Heart right ventricle (tissue), 16 donors: ENCODE measurements around the gene HDGFL1. TPM values are rescaled to one million over a fixed set of nuclear protein-coding genes. Genes with fewer than 3 reads are reported as not detected.

ENCODE experiments used
- ATAC-seq, 8 donors: fragments of 200-7000 bp; cut with Tn5 transposase; one replicate each; pipeline ENCODE4 v1.9.1; 2020; ENCODE audit warnings: mild to moderate bottlenecking in 8 of 8, moderate library complexity in 8 of 8, moderate number of reproducible peaks in 1 of 8
- DNase-seq, 2 donors: peaks; one replicate each; pipeline ENCODE4 v3.0.0-alpha.2; 2020
- H3K27ac ChIP-seq, 10 donors: fragments of 200-600 bp; sonication (generic) in 2 of 10; one replicate each; pipeline versions ENCODE4 v1.5.0 to v1.8.0; 2020 to 2022; ENCODE audit warnings: mild to moderate bottlenecking in 3 of 10
- H3K27me3 ChIP-seq, 7 donors: fragments of 200-600 bp; one replicate each; pipeline ENCODE4 v1.8.0; 2021 to 2022; ENCODE audit warnings: mild to moderate bottlenecking in 2 of 7
- H3K36me3 ChIP-seq, 9 donors: fragments of 200-600 bp; sonication (generic) in 1 of 9; one replicate each; pipeline versions ENCODE4 v1.5.0 to v1.8.0; 2020 to 2022; ENCODE audit warnings: mild to moderate bottlenecking in 2 of 9
- H3K4me1 ChIP-seq, 9 donors: fragments of 200-600 bp; sonication (generic) in 1 of 9; one replicate each; pipeline versions ENCODE4 v1.5.0 to v1.8.0; 2020 to 2022; ENCODE audit warnings: mild to moderate bottlenecking in 4 of 9
- H3K4me3 ChIP-seq, 10 donors: fragments of 200-600 bp; sonication (generic) in 2 of 10; one replicate each; pipeline versions ENCODE4 v1.5.0 to v1.8.0; 2020 to 2022; ENCODE audit warnings: mild to moderate bottlenecking in 7 of 10, moderate library complexity in 2 of 10
- H3K9me3 ChIP-seq, 11 donors: fragments of 200-600 bp in 10 of 11; sonication (generic) in 2 of 11; one replicate each; pipeline versions ENCODE4 v1.5.0 to v1.8.0; 2013 to 2022; ENCODE audit warnings: mild to moderate bottlenecking in 2 of 11, control low read depth in 1 of 11, moderate library complexity in 1 of 11
- WGBS, 2 donors: extraction: QIAGEN DNeasy Blood & Tissue Kit; methylation state at CpG; one replicate each; pipeline ENCODE4 v1.1.7; 2013; ENCODE audit warnings: inconsistent platforms in 1 of 2; 5-methylcytosine and 5-hydroxymethylcytosine counted together
- intact Hi-C, 10 donors: fragments of 100-400 bp; cut with DNase I; formaldehyde crosslinking; loops; one replicate each; pipeline versions ENCODE4 v1.11.1 to v1.14.2; 2022
- polyA plus RNA-seq, 2 donors: library from polyadenylated mRNA; stranded (reverse); fragments of 200-250 nt; gene quantifications; one replicate each; pipeline ENCODE4 v1.2.3, GENCODE V29; 2013
- total RNA-seq, 10 donors: library from RNA; stranded (reverse); fragmentation: NEBNext Ultra II Directional in 3 of 10; extraction: Animal tissue kit (Norgen Biotek cat#: 25700) in 3 of 10; gene quantifications; one replicate each; pipeline versions ENCODE4 v1.2.1 to v1.2.4, GENCODE V29; 2021 to 2023
- TF ChIP-seq, protein P1 (sequence below), 9 donors: fragments of 200-600 bp; sonication (generic) in 2 of 9; IDR thresholded peaks; one replicate each; pipeline versions ENCODE4 v1.5.0 to v1.8.0; 2021 to 2022; ENCODE audit warnings: antibody characterized with exemption in 9 of 9, mild to moderate bottlenecking in 5 of 9, moderate library complexity in 1 of 9
- donor health status: Arrhythmogenic right ventricular cardiomyopathy.
- donor health status: ischemic (EF 13 %, LVEDD 7.1; RV severe dilation, severe dysfunction).
- donor health status: healthy with polysubstance abuse.
- donor health status: DM: no; HTN: yes; CAD: no.
- donor health status: DM: no; HTN: no; CAD: no.
- donor health status: ischemic (EF 25% LVEDD 6.9; RV normal size, moderate dysfunction).
- donor health status: ischemic (EF 25% LVEDD 5.7; RV mildly dilated, moderate dysfunction).
- donor health status: healthy.
- donor health status: DM: yes; HTN: yes; CAD: no.
- donor health status: Ischemic cardiomyopathy.
- donor health status: ischemic (EF 35%, LVEDD 5.7; RV mildly dilated, moderate dysfunction).
- donor health status: nonischemic (EF 11% LVEDD 7.7; RV severe dilation, severe dysfunction).
- donor health status: DM: yes; HTN: yes; CAD: no.
- donor health status: PGD.
- donor health status: ischemic (EF 29% LVEDD 5.4; RV normal size, mild dysfunction).
- donor health status: nonischemic (EF 23%, LVEDD 6.1; RV moderate dilation, normal function).

Gene HDGFL1
- total and polyA plus RNA-seq, 12 donors = not detected

GRCh38 chr6:22596011-22596410 lies 26.6 kb downstream of the HDGFL1 start:
- peaks cover 0 to 2% (median 0%) of the 10 kb centered on the region in 11 donors for H3K9me3 ChIP-seq
- H3K27me3 ChIP-seq = no peaks in the 10 kb centered on the region
- H3K36me3 ChIP-seq = no peaks in the 10 kb centered on the region
- intact Hi-C loops = no loop called here
- ATAC-seq (no peak), DNase-seq (no peak)
- TF ChIP-seq, protein P1, sequence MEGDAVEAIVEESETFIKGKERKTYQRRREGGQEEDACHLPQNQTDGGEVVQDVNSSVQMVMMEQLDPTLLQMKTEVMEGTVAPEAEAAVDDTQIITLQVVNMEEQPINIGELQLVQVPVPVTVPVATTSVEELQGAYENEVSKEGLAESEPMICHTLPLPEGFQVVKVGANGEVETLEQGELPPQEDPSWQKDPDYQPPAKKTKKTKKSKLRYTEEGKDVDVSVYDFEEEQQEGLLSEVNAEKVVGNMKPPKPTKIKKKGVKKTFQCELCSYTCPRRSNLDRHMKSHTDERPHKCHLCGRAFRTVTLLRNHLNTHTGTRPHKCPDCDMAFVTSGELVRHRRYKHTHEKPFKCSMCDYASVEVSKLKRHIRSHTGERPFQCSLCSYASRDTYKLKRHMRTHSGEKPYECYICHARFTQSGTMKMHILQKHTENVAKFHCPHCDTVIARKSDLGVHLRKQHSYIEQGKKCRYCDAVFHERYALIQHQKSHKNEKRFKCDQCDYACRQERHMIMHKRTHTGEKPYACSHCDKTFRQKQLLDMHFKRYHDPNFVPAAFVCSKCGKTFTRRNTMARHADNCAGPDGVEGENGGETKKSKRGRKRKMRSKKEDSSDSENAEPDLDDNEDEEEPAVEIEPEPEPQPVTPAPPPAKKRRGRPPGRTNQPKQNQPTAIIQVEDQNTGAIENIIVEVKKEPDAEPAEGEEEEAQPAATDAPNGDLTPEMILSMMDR (IDR thresholded peaks at IDR 0.05) = no peak
- H3K27ac ChIP-seq = no peak overlapping the region
- H3K4me3 ChIP-seq = no peak overlapping the region
- peaks cover 0 to 9% (median 0%) of the 10 kb centered on the region in 9 donors for H3K4me1 ChIP-seq

DNA sequence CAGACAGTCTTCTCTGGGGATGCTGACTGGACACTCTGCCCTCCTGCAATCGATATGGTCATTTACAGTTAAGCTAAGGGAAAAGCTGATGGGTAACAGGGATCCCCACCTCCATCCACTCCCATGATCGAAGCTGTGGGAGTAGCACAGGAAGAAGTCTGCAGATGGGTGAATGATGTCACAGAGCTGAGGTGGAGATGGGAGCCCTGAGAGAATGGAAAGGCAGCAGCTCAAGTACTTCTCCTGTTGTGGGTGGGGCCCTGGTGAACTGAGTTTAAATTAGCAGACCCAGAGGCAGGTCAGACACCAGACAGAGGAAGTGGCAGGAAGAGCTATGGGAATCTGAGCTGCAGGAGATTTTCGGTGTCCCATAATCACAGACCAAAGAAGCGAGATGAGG lies 29.0 kb downstream of the HDGFL1 start:
- intact Hi-C loops = no loop called here
- ATAC-seq = peak in 3 of 8 donors; percentile 22 to 72 (median 53)

DNA sequence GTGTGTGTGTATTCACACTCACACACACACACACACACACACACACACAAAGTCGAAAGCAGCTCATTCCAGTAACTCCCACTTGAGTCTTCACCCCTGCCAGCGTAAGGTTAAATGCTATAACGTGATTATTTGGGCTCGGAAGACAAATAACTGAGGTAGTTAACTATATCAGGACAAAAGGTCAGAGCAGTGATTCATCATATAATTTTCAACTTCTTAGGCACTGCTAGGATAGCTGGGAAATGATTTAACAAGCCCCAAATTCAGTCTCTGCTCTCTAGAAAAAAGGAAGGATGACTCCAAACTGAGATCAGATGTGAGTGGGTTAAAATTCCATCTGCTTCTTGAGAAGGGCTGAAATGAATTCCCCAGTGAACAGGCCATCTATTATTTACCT lies 30.7 kb downstream of the HDGFL1 start:
- no peak for ATAC-seq
- Histone ChIP-seq H3K9me3 (peaks cover 0 to 8% (median 0%) of the 10 kb centered on the region in 11 donors), H3K4me1 (peaks cover 0 to 9% (median 0%) of the 10 kb centered on the region in 9 donors), H3K27ac (no peak overlapping the region), H3K36me3 (no peaks in the 10 kb centered on the region), H3K4me3 (no peak overlapping the region), H3K27me3 (no peaks in the 10 kb centered on the region)
- DNase-seq = no peak
- TF ChIP-seq, protein P1 (IDR thresholded peaks at IDR 0.05) = no peak
- intact Hi-C loops = no loop called here
- WGBS, 2 donors = 78 to 88% methylated on average over 4 of the region's 4 CpGs

More for the DNA sequence above, 29.0 kb downstream of the HDGFL1 start:
- Histone ChIP-seq H3K9me3 (peaks cover 0 to 8% (median 0%) of the 10 kb centered on the region in 11 donors), H3K36me3 (no peaks in the 10 kb centered on the region), H3K4me1 (peaks cover 0 to 9% (median 0%) of the 10 kb centered on the region in 9 donors), H3K4me3 (no peak overlapping the region), H3K27ac (no peak overlapping the region), H3K27me3 (no peaks in the 10 kb centered on the region)
- no peak for DNase-seq
- 56 to 69% methylated on average over 4 of the region's 4 CpGs for WGBS, 2 donors
- TF ChIP-seq, protein P1 (IDR thresholded peaks at IDR 0.05) = no peak

DNA sequence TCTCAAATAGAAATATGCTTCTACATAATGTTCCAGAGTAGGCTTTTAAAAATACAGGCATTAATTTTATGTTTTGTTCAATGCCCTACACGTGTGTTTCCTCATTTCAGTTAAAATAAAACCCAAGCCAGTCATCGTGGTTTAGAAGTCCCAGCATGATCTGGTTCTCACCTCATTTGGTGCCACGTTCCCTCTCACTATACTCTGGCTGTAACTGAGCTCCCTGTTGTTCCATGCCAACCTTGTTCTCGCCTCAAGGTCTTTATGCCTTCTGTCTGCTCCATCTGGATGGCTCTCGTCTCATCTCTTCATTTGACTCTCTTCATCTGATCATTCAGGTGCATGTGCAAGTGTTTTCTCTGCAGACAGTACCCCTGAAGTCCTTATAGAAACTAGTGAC lies 32.6 kb downstream of the HDGFL1 start:
- no peak for DNase-seq
- TF ChIP-seq, protein P1 (IDR thresholded peaks at IDR 0.05) = no peak
- Histone ChIP-seq H3K27me3 (no peaks in the 10 kb centered on the region), H3K36me3 (no peaks in the 10 kb centered on the region), H3K4me3 (no peak overlapping the region), H3K4me1 (peaks cover 0 to 9% (median 0%) of the 10 kb centered on the region in 9 donors), H3K9me3 (peaks cover 0 to 8% (median 0%) of the 10 kb centered on the region in 11 donors), H3K27ac (no peak overlapping the region)
- intact Hi-C loops = no loop called here
- 89 to 96% methylated on average over 5 of the region's 5 CpGs for WGBS, 2 donors
- ATAC-seq = no peak
